ENCODE results near the gene PMM2.
"Not testable (repeated sequence)": the region's sequence is repeated elsewhere in the genome, so short reads cannot be mapped to it uniquely, and the experiment has no call there.

The PMM2 gene

GRCh38 chr16:8797364-8798173 is at the start of gene PMM2, which contains the start of gene TMEM186:
PMM2 (plus strand) TSS chr16:8797839; CDS start chr16:8797883, 44 bp downstream.
TMEM186 (minus strand) TSS chr16:8797639; CDS start chr16:8797614, 25 bp downstream.
- DNase-seq: peak; percentile 90

GRCh38 chr16:8748944-8749343 is 48.7 kb upstream of the PMM2 start:
- DNase-seq: not testable (repeated sequence)

DNA sequence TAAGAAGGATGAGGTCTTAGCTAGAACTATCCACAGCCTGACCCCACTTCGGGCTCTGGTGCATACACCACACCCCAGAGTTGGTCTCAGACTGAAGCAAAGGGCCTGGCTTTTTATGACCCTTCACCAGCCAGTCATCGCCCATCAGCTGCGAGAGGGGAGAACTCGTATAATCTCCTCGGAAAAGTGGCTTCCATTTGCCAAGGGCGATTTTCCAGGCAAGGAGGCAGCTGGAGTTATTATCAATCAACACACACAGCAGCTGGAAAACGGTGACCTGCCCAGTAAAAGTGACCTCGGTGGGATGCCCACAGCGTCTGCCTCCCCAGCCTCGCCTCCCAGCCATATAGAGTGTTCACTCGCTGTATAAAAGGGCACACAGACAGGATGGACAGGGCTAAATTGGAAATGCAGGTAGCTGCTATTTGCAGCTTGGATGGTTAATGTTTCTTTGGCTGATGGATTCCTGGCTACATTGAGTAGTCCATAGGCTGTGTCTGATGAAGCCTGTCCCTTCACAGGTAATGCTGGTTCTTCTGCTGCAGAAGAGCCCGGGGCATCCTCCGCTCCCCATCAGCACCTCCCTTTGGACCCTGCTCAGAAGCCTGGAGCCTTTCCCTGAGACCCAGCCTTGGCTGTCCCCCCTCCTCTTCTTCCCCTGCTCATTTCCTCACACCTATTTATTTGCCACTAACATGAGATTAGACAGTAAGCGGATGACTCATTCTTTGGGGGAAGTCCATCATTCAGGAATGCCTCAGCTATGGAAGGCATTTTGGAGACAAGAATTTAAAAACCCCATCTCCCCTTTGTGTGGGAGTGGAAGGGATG is 45.9 kb upstream of the PMM2 start:
- no peak for DNase-seq

- no peak for DNase-seq
Observed at GRCh38 chr16:8752706-8753105, 44.9 kb upstream of the PMM2 start.

GRCh38 chr16:8753416-8754054 is 44.1 kb upstream of the PMM2 start:
- no peak for DNase-seq

GRCh38 chr16:8756755-8757154 is 40.9 kb upstream of the PMM2 start:
- peak; percentile 62 for DNase-seq

GRCh38 chr16:8758022-8758421 is 39.6 kb upstream of the PMM2 start:
- DNase-seq: no peak

GRCh38 chr16:8760021-8760420 is 37.6 kb upstream of the PMM2 start:
- no peak for DNase-seq

GRCh38 chr16:8761078-8761477 is 36.6 kb upstream of the PMM2 start:
- no peak for DNase-seq

- DNase-seq: no peak
Observed at GRCh38 chr16:8762254-8762653, 35.4 kb upstream of the PMM2 start.

- DNase-seq: no peak
Observed at GRCh38 chr16:8763083-8763482, 34.6 kb upstream of the PMM2 start.

- DNase-seq: no peak
Observed at GRCh38 chr16:8763899-8764298, 33.7 kb upstream of the PMM2 start.

DNA sequence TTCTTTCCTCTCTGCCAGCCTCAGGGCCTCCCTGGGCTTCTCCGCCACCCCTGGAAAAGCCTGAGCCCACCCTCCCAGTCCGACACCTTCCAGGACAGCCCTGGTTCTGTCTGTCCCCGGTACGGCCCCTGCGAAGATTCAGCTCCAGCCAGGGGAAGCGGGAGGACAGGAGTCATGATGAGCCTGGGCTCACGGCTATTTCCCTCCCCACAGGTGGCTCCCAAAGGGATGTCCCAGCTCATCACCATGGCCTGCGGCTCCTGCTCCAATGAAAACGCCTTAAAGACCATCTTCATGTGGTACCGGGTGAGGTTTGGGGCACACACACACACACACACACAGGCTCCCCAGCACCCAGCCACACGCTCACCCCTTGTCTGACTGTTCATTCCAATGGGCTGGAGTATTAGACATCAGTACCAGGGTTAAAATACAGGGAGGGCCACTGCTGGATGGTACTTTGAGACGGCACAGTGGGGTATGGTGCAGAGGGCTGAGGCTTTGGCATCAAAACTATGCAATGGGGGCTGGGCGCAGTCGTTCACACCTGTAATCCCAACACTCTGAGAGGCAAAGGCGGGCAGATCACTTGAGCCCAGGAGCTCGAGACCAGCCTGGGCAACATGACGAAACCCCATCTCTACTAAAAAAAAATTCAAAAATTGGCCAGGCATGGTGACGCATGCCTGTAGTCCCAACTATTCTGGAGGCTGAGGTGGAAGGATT is 33.0 kb upstream of the PMM2 start:
- no peak for DNase-seq

GRCh38 chr16:8767176-8767575 is 30.5 kb upstream of the PMM2 start:
- DNase-seq: no peak

- no peak for DNase-seq
Observed at GRCh38 chr16:8768283-8768682, 29.4 kb upstream of the PMM2 start.

DNA sequence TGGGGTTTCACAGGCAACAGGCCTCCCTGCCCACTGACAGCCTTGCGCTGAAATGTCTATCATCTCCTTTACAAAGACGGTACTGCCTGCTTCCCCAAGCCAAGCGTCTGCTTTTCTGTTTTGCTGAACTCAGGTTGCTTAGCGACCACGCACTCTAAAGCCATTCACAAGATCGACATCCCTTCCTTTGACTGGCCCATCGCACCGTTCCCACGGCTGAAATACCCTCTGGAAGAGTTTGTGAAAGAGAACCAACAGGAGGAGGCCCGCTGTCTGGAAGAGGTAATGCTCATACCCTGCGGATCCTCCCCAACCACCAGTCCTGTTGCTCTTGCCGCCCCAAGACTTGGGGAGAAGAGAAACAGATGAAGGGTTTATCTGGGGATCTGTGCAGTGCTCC is 28.9 kb upstream of the PMM2 start:
- no peak for DNase-seq

DNA sequence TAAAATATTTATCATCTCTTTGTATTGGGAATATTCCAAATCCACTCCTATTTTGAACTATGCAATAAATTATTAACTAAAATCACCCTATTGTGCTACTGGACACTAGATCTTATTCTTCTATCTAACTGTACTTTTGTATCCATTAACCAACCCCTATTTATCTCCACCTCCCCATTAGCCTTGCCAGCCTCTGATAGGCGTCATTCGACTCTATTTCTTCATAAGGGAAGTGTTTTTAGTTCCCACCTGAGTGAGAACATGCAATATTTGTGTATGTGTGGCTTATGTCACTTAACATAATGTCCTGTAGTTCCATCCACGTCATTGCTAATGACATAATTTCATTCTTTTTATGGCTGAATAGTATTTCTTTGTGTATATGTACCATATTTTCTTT is 24.1 kb upstream of the PMM2 start:
- DNase-seq: no peak

GRCh38 chr16:8774208-8774607 is 23.4 kb upstream of the PMM2 start:
- DNase-seq: no peak

- DNase-seq: no peak
Observed at GRCh38 chr16:8775359-8775758, 22.3 kb upstream of the PMM2 start.

DNA sequence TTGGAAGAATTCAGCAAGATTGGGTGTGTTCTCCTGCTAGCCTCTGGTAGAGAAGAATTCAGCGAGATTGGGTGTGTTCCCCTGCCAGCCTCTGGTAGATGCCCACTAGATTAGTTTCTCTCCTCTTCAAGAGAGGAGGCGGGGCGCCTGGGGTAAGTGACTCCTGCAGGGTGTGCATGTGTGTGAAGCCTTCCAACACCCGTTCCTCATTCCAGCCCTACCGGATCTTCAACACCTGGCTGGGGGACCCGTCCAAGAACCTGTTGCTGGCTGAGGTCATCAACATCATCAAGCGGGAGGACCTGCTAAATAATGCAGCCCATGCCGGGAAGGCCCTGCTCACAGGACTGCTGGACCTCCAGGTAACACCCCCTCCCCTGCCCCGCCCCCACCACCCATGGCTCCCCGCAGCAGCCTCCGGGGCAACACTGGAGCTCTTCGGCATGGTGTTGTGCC is 21.5 kb upstream of the PMM2 start:
- no peak for DNase-seq

DNA sequence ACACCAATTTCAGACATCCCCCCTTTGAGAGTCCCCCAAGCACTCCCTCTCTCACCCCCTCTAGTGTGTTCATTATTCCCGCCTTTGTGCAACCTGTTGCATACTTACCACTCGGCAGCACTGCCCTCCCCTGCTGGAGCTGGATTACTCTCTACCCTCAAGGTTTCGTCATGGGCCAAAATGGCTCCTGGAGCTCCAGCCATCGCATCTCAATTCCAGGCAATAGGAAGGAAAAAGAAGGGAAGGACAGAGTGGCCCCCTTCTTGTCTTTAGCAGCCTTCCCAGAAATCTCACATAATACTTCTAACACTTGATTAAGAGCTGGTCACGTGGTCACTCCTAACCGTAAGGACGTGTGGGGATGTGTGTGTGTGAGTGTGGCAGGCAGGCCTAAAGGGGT is 20.4 kb upstream of the PMM2 start:
- no peak for DNase-seq

- no peak for DNase-seq
Observed at GRCh38 chr16:8781797-8782196, 15.8 kb upstream of the PMM2 start.

DNA sequence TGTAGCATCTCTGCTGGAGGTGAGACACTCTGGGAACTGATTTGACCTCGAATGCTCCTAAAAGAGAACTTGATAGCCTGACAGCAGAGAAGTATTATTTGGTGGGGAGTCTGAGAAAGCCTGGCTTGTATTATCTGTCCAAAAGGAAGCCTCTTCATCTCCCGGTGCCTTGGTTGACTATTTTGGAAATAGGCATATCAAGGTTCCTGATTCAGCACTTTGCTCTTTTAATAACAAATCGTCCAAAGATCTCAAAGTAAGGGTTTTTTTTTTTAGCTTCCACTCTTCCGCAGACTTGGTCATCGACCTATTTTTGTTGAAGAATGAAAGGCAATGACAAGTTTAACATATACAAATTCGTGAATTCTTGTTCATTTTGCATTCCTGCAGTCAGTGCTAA is 15.0 kb upstream of the PMM2 start:
- DNase-seq: no peak
